Right kidney (tissue), 1 donor: ENCODE measurements around the gene SDK1.
A peak's percentile ranks its signal among the peaks of the same experiment; 100 is the strongest.

Source experiments
- DNase-seq: peaks from one replicate; pipeline ENCODE4 v3.0.0-alpha.2; 2016

SDK1 gene

GRCh38 chr7:4190010-4190981 is 889.2 kb downstream of the SDK1 start:
- no peak for DNase-seq

DNA sequence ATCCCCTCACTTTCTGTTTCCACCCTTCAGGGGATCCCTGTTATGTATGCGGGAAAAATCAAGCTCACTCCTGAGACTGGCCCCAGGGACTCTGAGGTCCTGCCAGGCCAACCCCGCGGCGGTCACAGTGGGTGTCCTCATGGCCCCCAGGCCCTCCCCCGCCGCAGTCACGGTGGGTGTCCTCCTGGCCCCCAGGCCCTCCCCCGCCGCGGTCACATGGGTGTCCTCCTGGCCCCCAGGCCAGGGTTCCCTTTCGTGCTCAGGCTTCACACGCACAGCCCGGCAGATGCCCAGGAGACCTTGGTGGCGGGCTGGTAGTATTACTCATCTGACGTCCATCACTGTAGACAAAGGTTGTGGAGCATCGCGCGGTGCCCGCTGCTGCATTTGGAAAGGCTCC is 890.0 kb downstream of the SDK1 start:
- DNase-seq = no peak

DNA sequence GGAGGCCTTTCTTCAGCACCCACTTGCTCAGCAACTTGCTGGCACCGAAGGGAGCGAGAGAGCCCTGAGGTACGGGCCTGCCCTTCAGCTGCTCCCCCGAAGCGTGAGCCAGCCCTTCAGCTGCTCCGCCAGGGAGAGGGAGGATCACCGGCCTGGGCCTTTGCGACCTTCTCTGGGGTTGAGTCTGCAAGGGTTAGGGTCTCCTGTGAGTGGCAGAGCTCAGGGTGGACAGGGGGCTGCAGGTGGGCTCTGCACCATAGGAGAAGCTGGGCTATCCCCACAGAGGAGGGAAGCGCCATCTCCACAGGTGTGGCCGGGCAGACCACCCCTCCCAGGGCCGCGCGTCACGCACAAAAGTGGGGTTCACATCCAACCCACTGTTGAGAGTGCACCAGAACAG is 890.5 kb downstream of the SDK1 start:
- no peak for DNase-seq

GRCh38 chr7:4195660-4196059 is 894.6 kb downstream of the SDK1 start:
- DNase-seq = no peak

- no peak for DNase-seq
Measured at GRCh38 chr7:4196121-4196819, 895.2 kb downstream of the SDK1 start.

DNA sequence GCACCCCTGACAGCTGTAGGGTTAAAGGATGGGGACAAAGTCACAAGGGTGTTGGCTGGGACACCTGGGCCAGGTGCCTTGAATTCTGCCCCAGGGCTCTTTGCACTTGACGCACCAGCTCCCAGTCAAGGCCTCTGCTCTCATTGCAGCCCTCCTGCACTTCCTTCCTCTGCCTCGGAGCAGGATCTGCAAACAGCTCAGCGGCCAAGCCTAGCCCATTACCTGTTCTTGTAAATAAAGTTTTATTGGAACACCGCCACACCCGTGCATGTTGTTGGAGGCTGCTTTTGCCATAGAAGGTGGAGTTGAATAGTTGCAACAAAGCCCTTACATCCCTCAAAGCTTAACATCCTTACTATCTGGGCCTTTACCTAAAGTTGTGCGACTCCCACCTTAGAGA is 897.2 kb downstream of the SDK1 start:
- no peak for DNase-seq

DNA sequence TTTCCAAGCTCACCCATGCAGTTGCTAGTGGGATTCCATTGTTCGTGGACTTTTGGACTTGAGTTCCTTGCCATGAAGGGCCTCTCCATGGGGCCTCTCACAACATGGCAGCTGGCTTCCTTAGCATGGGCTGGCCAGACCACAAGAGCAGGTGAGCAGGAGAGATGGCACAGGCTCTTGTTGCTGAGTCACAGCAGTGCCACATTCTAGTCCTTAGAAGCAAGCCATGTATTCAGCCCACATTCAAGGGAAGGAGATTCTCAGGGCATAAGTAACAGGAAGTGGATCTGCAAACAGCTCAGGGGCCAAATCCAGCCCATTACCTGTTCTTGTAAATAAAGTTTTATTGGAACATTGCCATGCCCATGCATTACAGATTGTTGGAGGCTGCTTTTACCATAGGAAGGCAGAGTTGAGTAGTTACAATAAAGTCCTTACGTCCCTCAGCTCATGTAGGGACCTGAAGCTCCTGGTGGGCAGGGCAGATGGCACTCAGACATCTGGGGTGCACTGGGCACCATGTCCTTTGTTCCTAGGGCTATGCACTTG is 899.6 kb downstream of the SDK1 start:
- DNase-seq = no peak

DNA sequence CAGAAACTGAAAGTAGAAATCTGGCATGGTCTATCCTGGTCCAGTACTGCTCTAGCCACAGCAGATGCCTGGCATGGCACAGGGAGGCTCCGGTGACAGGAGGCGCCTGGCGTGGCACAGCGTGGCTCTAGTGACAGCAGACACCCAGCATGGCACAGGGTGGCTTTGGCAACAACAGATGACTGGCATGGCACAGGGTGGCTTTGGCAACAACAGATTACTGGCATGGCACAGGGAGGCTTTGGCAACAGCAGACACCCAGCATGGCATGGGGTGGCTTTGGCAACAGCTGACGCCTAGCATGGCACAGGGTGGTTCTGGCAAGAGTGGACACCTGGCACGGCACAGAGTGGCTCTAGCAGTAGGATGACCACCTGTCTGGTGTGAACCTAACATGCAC is 900.5 kb downstream of the SDK1 start:
- DNase-seq = no peak

DNA sequence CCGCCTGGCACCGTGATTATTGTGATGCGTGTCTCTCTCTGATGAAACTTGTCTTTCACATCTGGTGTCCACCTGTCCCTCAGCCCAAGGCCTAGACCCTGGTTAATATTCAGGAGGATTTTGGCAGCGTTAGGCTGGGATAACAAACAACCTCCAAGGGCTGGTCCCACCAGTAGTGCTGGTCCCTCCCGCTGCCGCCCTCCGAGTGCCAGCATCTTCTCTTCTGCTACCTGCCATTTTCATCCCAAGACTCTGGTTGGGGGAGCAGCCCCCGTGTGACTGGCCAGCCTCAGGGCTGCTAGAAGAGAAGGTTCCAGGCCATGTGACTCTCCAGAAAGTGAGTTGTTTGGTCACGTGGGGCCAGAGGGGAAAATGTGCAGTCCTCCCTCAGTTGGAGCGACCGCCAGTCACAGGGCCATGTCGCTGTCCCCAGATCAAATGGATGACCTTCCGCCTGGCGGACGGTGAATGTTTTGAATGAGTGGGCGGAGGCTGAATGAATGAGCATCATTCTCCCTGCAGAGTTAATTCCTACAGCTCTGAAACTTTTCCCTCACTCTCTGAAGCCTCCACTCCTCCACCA is 901.2 kb downstream of the SDK1 start:
- DNase-seq = peak; percentile 30

DNA sequence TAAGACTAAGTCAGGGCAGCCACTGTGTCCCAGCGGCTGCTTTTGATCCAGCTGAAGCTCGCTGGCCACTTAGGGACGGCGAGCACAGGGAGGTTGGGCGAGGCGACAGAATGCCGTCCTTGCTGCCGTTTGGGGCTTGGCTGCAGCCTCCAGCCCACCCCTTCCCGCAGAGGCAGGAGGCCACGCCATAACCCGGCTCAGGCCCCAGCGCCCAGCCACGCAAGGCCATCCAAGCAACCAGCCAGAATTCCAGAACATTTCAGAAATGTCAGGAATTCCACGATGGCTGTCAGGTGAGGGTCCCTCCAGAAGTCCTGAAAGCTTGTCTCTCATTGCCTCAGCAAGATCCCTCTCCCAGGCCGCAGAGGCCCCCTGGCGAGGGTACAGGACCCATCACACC is 901.9 kb downstream of the SDK1 start:
- no peak for DNase-seq

DNA sequence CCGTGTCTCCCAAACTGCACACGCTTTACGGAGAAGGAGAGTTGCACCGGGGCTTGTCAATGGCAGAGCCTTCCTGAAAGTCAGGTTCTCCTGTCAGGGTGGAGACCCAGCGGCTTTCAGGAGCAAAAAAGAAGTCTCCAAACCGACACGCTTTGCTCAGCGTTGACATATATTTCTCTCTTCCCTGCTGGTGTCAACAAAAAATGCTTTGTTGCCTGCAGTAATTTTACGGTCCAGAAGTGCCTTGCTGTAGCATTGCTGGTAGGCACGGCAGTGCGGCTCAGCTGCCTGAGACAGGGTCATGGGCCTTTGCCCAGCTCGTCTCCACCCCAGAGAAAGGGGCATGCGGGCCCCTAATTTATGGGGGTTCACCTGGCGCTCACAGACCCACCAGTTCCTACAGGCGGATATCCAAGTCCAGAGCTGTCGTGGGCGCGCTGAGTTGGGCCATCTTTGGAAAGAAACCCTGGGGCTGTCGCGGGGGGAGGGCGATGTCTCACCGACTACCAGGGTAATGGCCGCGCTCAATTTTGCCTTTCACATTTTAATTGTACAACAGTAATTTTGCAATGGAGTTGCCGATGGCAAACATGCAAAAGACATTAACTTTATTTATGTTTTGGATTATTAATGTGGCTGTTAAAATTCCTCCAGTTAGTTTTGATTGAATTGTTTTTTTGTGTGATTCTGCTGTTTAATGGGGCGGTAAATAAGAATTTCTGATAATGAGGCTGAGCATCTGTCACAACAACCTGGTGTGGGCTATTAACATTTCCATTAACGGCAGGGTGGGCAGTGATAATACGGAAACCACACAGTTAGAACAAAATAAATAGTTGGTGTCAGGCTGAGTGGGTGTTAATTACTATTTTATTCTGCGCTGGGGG is 902.8 kb downstream of the SDK1 start:
- peak; percentile 56 for DNase-seq

DNA sequence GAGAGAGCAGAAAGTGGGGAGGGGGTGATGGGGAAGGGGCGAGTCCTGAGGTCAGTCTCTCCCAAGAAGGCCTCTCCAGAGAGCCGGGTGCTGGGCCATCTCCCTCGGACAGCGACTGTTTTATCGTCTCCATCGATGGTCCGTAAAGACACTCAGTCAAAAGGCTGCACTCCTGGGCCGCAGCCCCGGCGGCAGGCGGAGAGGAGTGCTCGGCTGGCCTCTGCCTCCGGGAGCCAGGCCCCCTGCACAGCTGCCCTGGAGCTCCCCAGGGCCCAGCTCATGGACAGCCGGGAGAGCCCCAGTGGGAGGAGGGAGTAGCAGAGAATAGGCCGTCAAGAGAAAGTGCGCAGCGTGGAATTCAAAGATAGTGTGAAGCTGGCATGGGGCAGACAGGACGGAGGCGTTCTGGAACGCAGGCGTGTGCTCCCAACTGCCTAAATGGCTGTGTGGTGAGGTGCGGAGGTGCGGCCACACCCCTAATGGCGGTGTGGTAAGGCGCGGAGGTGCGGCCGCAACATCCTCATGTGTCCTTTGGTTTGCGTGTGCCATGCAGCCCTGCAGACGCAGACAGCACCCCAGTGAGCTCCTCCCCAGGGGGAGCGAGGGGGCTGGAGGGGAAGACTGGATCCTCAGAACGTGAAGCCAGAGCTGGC is 903.6 kb downstream of the SDK1 start:
- peak; percentile 49 for DNase-seq

DNA sequence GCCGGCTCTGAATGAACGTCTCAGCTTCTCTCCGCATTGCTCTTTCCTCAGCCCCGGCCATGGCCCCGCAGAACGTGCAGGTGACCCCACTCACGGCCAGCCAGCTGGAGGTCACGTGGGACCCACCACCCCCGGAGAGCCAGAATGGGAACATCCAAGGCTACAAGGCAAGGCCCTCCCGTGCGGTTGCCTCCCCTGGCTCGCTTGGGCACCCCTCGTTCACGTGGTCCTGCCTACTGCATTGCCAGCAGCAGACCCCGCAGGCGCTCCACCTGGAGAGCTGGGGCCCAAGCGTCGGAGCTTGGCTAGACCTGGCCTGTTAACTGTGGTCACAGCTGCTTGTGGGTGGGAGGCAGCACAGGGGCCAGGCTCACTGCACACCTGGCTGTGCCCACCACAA is 904.8 kb downstream of the SDK1 start:
- DNase-seq = no peak

GRCh38 chr7:4207011-4207410 is 906.0 kb downstream of the SDK1 start:
- no peak for DNase-seq

DNA sequence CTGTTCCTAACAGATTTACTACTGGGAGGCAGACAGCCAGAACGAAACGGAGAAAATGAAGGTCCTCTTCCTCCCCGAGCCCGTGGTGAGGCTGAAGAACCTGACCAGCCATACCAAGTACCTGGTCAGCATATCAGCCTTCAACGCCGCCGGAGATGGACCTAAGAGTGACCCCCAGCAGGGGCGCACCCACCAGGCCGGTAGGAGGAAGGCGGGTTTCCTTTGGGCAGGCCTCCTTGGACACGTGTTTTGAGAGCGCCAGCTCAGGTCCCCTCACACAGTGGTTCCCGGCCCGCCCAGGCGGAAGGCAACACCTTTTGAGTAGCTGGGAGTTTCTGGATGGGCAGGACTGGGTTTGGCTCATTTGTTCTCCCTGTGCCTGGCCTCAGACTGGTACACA is 907.0 kb downstream of the SDK1 start:
- no peak for DNase-seq

DNA sequence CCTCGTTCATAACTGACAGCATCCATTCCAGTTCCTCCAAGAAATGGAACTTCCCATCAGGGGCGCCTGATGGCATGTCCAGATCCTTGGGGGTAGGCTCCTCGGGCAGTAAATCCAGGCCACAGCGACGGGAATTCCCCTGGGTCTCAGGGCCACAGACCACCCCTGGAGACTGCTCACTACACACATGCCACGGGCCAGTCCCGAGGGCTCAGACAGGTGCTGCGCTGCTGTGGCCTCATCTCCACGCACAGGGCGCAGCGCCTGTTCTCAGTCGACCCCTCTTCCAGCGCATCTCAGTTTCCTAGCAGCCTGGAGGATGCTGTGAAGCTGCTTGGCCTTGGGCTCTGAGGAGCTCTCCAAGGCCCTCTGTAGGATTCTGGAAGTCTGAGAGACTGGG is 907.5 kb downstream of the SDK1 start:
- no peak for DNase-seq

GRCh38 chr7:4209126-4209525 is 908.1 kb downstream of the SDK1 start:
- no peak for DNase-seq

DNA sequence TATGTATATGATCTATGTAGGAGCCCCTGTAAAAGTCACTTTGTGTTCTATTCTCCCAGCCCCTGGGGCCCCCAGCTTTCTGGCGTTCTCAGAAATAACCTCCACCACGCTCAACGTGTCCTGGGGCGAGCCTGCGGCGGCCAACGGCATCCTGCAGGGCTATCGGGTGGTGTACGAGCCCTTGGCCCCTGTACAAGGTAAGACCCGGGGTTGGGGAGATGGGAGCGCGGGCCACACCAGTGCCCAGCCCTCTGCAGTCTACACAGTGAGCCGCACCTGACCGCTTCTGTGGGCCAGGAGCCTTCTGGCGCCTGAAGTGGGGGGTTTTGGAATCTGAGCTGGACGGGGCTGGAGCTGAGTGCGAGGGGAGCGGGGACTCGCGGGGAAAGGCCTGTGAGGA is 908.9 kb downstream of the SDK1 start:
- no peak for DNase-seq

GRCh38 chr7:4210821-4211220 is 909.8 kb downstream of the SDK1 start:
- no peak for DNase-seq

GRCh38 chr7:4211261-4211660 is 910.2 kb downstream of the SDK1 start:
- no peak for DNase-seq

DNA sequence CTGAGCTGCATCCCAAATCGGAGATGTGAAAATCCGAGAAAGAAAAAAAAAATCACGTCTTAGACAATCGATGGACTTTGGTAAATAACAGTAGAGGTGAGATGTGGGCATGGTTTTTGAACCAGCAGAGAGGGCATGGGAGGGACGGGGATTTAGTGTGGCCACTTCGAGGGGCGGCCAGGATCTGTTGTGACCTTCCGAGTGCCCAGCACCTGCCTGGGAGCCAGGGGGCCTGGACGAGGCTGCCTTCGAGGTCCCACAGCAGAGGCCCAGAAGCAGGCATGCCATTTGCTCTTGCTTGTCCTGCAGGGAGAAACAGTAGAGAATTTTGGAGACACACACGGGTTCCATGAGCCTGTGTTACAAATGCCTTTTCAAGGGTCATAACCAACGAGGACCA is 911.3 kb downstream of the SDK1 start:
- no peak for DNase-seq
